HEK293 (cell line): Measurements from ENCODE around the gene PDCD4.
A peak's percentile ranks its signal among the peaks of the same experiment; 100 is the strongest.

ENCODE experiments used
- CTCF ChIA-PET: fragments of 350-600 bp; formaldehyde crosslinking; extraction: SDS; loops from one replicate; lab custom pipeline; 2021; ENCODE audit warnings: antibody characterized with exemption; lab: Yijun Ruan, JAX
- POLR2A ChIA-PET: fragments of 300-600 bp; formaldehyde crosslinking; extraction: SDS; loops from one replicate; lab custom pipeline; 2020; ENCODE audit warnings: antibody characterized with exemption, inconsistent platforms; lab: Yijun Ruan, JAX
- H3K27ac ChIP-seq: fragments of 200-500 bp; sonication (Bioruptor generic); 2 replicates; pipeline ENCODE4 v1.5.1; 2014; ENCODE audit warnings: low read depth, low read length, control low read depth, inconsistent platforms; ENCODE audit errors: extremely low read depth
- H3K36me3 ChIP-seq, 2 experiments: fragments of 200-500 bp in 1 of 2; sonication (Bioruptor generic) in 1 of 2; 1 replicate in 1 of 2; 2 replicates in 1 of 2; pipeline ENCODE4 v1.5.1; 2014 to 2017; ENCODE audit warnings: inconsistent platforms in 2 of 2, low read length in 2 of 2; ENCODE audit not compliant: control insufficient read depth in 2 of 2, insufficient read depth in 1 of 2
- H3K4me1 ChIP-seq: fragments of 200-500 bp; sonication (Bioruptor generic); 2 replicates; pipeline ENCODE4 v1.5.1; 2014; ENCODE audit warnings: mild to moderate bottlenecking, low read length, inconsistent platforms; ENCODE audit not compliant: control insufficient read depth, insufficient read depth
- H3K4me3 ChIP-seq: 2 replicates; pipeline ENCODE4 v1.5.1; 2011; ENCODE audit warnings: low read depth, mild to moderate bottlenecking, control low read depth, low read length, moderate library complexity
- H3K9me3 ChIP-seq: fragments of 200-500 bp; sonication (Bioruptor generic); 2 replicates; pipeline ENCODE4 v1.5.1; 2014; ENCODE audit warnings: low read depth, low read length, inconsistent platforms; ENCODE audit not compliant: control insufficient read depth, insufficient read depth
- KLF1 ChIP-seq: fragments of 450-650 bp; formaldehyde crosslinking; IDR thresholded peaks from 2 replicates; pipeline ENCODE4 v1.5.1; 2016; ENCODE audit warnings: missing biosample characterization, missing genetic modification characterization
- KLF7 ChIP-seq: fragments of 450-650 bp; formaldehyde crosslinking; IDR thresholded peaks from 2 replicates; pipeline ENCODE4 v1.5.1; 2016; ENCODE audit warnings: missing biosample characterization, missing genetic modification characterization, borderline replicate concordance
- KLF8 ChIP-seq: fragments of 450-650 bp; formaldehyde crosslinking; IDR thresholded peaks from 2 replicates; pipeline ENCODE4 v1.5.1; 2016; ENCODE audit warnings: missing biosample characterization, missing genetic modification characterization
- KLF9 ChIP-seq: fragments of 450-650 bp; formaldehyde crosslinking; IDR thresholded peaks from 2 replicates; pipeline ENCODE4 v1.5.1; 2016; ENCODE audit warnings: missing biosample characterization, missing genetic modification characterization, low read depth
- OVOL3 ChIP-seq: fragments of 450-650 bp; formaldehyde crosslinking; IDR thresholded peaks from 2 replicates; pipeline ENCODE4 v1.5.1; 2016; ENCODE audit warnings: missing biosample characterization, missing genetic modification characterization
- TRIM28 ChIP-seq: IDR thresholded peaks from 2 replicates; pipeline ENCODE4 v1.6.1; 2011; ENCODE audit warnings: low read length, control low read depth, borderline replicate concordance
- YY1 ChIP-seq: fragments of 450-650 bp; formaldehyde crosslinking; IDR thresholded peaks from 2 replicates; pipeline ENCODE4 v1.5.1; 2018; ENCODE audit warnings: missing biosample characterization, missing genetic modification characterization
- ZFP37 ChIP-seq: fragments of 450-650 bp; formaldehyde crosslinking; IDR thresholded peaks from 2 replicates; pipeline ENCODE4 v1.5.1; 2016; ENCODE audit warnings: missing biosample characterization, missing genetic modification characterization
- ZNF174 ChIP-seq: fragments of 450-650 bp; formaldehyde crosslinking; IDR thresholded peaks from 2 replicates; pipeline ENCODE4 v1.5.0; 2017; ENCODE audit warnings: missing biosample characterization, mild to moderate bottlenecking, missing genetic modification characterization
- ZNF175 ChIP-seq: fragments of 450-650 bp; formaldehyde crosslinking; IDR thresholded peaks from 2 replicates; pipeline ENCODE4 v1.5.1; 2016; ENCODE audit warnings: missing biosample characterization, missing genetic modification characterization
- ZNF211 ChIP-seq: fragments of 450-650 bp; formaldehyde crosslinking; IDR thresholded peaks from 2 replicates; pipeline ENCODE4 v1.5.1; 2016; ENCODE audit warnings: low read depth, missing biosample characterization, missing genetic modification characterization
- ZNF324 ChIP-seq: fragments of 450-650 bp; formaldehyde crosslinking; IDR thresholded peaks from 2 replicates; pipeline ENCODE4 v1.5.1; 2016; ENCODE audit warnings: missing biosample characterization, missing genetic modification characterization
- ZNF335 ChIP-seq: fragments of 450-650 bp; formaldehyde crosslinking; conservative IDR thresholded peaks from 2 replicates; pipeline ENCODE4 v1.5.1; 2016; ENCODE audit warnings: missing biosample characterization, missing genetic modification characterization
- ZNF404 ChIP-seq: fragments of 450-650 bp; formaldehyde crosslinking; IDR thresholded peaks from 2 replicates; pipeline ENCODE4 v1.5.1; 2017; ENCODE audit warnings: missing biosample characterization, missing genetic modification characterization
- ZNF416 ChIP-seq: fragments of 450-650 bp; formaldehyde crosslinking; IDR thresholded peaks from 2 replicates; pipeline ENCODE4 v1.5.1; 2016; ENCODE audit warnings: missing biosample characterization, missing genetic modification characterization
- ZNF548 ChIP-seq: fragments of 450-650 bp; formaldehyde crosslinking; IDR thresholded peaks from 2 replicates; pipeline ENCODE4 v1.5.1; 2016; ENCODE audit warnings: missing biosample characterization, missing genetic modification characterization
- ZNF707 ChIP-seq: fragments of 450-650 bp; formaldehyde crosslinking; IDR thresholded peaks from 2 replicates; pipeline ENCODE4 v1.5.1; 2016; ENCODE audit warnings: missing biosample characterization, missing genetic modification characterization
- ZNF768 ChIP-seq: fragments of 450-650 bp; formaldehyde crosslinking; IDR thresholded peaks from 2 replicates; pipeline ENCODE4 v1.5.1; 2018; ENCODE audit warnings: missing biosample characterization, mild to moderate bottlenecking, missing genetic modification characterization
- ZNF843 ChIP-seq: fragments of 450-650 bp; formaldehyde crosslinking; IDR thresholded peaks from 2 replicates; pipeline ENCODE4 v1.5.1; 2016; ENCODE audit warnings: missing biosample characterization, missing genetic modification characterization
- TF ChIP-seq, protein P1 (sequence below): fragments of 450-650 bp; formaldehyde crosslinking; IDR thresholded peaks from 2 replicates; pipeline ENCODE4 v1.5.1; 2016; ENCODE audit warnings: missing biosample characterization, missing genetic modification characterization
- TF ChIP-seq, protein P2 (sequence below): fragments of 450-650 bp; formaldehyde crosslinking; IDR thresholded peaks from 2 replicates; pipeline ENCODE4 v1.5.1; 2016; ENCODE audit warnings: missing biosample characterization, missing genetic modification characterization, borderline replicate concordance
- TF ChIP-seq, protein P3 (sequence below): fragments of 450-650 bp; formaldehyde crosslinking; IDR thresholded peaks from 2 replicates; pipeline ENCODE4 v1.5.1; 2016; ENCODE audit warnings: missing biosample characterization, missing genetic modification characterization
- TF ChIP-seq, protein P4 (sequence below): fragments of 450-650 bp; formaldehyde crosslinking; IDR thresholded peaks from 2 replicates; pipeline ENCODE4 v1.5.1; 2016; ENCODE audit warnings: missing biosample characterization, missing genetic modification characterization, borderline replicate concordance

Gene PDCD4

DNA sequence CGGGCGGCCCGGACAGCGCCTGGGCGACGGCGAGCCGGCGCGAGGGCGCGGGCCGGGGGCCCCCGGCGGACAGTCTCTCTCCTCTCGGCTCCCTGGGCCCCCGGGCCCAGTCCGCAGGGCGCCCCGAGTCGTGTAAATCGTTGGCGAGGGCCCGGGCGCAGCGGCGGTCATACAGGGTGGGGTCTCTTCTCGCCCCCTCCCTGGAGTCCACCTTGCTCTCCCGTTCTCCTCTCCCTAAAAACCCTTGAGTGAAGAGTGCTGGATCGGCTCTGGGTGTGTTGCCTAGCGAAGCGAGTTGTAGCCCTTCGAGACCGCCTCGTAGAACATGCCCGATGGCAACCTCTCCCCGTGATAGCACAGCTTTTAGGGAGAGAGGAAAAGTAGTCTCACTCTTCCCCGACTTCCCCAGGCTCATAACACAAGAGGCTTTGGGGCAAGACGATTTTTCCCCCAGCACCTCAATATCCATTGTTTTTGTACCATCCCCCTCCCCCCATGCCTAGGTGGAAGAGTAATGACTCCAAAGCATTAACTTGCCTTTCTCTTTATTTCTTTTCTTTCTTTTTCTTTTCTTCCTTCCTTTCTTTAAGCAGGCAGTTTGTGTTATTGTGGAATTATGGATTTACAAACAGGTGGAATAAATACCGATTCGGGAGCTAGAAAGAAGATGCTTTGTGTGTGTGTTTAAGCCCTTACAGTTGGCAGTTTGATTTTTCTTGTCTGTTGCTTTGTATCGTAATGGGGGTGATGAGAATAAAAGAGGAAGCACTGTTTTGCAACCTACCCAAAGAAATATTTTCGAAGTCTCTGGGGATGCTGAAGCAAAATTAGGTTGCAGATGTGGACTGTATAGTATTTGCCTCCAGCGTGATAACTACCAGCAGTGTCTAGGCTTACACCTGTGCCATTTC, 48.5 kb downstream of the PDCD4 start (continued):
- no peak for TF ChIP-seq ZNF707 (tag by site-specific recombination)
- no peak for TF ChIP-seq OVOL3 (tag by site-specific recombination)
- TF ChIP-seq, protein P1, sequence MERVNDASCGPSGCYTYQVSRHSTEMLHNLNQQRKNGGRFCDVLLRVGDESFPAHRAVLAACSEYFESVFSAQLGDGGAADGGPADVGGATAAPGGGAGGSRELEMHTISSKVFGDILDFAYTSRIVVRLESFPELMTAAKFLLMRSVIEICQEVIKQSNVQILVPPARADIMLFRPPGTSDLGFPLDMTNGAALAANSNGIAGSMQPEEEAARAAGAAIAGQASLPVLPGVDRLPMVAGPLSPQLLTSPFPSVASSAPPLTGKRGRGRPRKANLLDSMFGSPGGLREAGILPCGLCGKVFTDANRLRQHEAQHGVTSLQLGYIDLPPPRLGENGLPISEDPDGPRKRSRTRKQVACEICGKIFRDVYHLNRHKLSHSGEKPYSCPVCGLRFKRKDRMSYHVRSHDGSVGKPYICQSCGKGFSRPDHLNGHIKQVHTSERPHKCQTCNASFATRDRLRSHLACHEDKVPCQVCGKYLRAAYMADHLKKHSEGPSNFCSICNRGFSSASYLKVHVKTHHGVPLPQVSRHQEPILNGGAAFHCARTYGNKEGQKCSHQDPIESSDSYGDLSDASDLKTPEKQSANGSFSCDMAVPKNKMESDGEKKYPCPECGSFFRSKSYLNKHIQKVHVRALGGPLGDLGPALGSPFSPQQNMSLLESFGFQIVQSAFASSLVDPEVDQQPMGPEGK (tag by site-specific recombination): peak; percentile 69
- TF ChIP-seq KLF1 (tag by site-specific recombination): no peak
- TF ChIP-seq ZNF335 (tag by site-specific recombination): peak; percentile 54; the same call in 1 of the 2 replicates
- no peak for TF ChIP-seq ZNF324 (tag by site-specific recombination)
- TF ChIP-seq, protein P2, sequence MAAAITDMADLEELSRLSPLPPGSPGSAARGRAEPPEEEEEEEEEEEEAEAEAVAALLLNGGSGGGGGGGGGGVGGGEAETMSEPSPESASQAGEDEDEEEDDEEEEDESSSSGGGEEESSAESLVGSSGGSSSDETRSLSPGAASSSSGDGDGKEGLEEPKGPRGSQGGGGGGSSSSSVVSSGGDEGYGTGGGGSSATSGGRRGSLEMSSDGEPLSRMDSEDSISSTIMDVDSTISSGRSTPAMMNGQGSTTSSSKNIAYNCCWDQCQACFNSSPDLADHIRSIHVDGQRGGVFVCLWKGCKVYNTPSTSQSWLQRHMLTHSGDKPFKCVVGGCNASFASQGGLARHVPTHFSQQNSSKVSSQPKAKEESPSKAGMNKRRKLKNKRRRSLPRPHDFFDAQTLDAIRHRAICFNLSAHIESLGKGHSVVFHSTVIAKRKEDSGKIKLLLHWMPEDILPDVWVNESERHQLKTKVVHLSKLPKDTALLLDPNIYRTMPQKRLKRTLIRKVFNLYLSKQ (tag by site-specific recombination): no peak
- no peak for TF ChIP-seq ZNF211 (tag by site-specific recombination)
- peak; percentile 14; the same call in 1 of the 2 replicates for TF ChIP-seq KLF9 (tag by site-specific recombination)
- peak; percentile 42 for TF ChIP-seq KLF8 (tag by site-specific recombination)
- no peak for TF ChIP-seq ZNF416 (tag by site-specific recombination)
- no peak for TF ChIP-seq ZNF404 (tag by site-specific recombination)
- TF ChIP-seq TRIM28: no peak
- TF ChIP-seq ZFP37: no peak; the same call in 1 of the 2 replicates
- TF ChIP-seq, protein P3, sequence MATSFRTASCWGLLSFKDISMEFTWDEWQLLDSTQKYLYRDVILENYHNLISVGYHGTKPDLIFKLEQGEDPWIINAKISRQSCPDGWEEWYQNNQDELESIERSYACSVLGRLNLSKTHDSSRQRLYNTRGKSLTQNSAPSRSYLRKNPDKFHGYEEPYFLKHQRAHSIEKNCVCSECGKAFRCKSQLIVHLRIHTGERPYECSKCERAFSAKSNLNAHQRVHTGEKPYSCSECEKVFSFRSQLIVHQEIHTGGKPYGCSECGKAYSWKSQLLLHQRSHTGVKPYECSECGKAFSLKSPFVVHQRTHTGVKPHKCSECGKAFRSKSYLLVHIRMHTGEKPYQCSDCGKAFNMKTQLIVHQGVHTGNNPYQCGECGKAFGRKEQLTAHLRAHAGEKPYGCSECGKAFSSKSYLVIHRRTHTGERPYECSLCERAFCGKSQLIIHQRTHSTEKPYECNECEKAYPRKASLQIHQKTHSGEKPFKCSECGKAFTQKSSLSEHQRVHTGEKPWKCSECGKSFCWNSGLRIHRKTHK (tag by site-specific recombination): no peak
- TF ChIP-seq ZNF548 (tag by site-specific recombination): no peak
- TF ChIP-seq KLF7 (tag by site-specific recombination): no peak
- TF ChIP-seq YY1 (tag by site-specific recombination): no peak
- TF ChIP-seq ZNF174: no peak

DNA sequence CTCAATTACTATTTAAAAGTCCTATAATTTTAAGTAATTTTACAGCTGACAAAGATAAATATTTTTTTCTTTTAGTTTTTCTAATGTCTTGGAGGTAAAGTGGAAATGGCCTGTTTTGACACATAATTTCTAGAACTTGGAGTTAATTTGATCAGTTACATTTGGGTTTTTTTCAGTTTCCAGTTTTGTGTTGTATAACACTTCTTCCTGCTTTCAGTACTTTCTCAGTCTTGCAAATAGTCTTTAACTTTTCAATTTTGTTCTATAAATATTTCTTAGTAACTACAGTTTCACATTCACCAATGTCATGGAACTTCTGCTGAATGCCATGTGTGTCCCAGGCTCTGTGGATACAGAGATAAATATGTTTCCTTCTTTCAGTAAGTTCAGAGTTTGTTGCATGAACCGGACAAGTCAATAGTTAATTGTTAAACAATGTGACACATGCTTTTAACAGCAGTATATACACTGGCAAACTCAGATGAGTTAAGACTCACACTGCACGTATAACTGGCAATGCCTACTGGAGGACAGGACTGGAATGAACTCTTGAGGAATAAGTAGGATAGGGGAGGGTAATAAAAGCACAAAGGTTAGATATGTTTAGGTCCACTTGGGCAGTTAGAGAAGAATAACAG, 52.2 kb downstream of the PDCD4 start:
- no peak overlapping the region for H3K4me3 ChIP-seq
- TF ChIP-seq ZNF843: no peak
- TF ChIP-seq, protein P4, sequence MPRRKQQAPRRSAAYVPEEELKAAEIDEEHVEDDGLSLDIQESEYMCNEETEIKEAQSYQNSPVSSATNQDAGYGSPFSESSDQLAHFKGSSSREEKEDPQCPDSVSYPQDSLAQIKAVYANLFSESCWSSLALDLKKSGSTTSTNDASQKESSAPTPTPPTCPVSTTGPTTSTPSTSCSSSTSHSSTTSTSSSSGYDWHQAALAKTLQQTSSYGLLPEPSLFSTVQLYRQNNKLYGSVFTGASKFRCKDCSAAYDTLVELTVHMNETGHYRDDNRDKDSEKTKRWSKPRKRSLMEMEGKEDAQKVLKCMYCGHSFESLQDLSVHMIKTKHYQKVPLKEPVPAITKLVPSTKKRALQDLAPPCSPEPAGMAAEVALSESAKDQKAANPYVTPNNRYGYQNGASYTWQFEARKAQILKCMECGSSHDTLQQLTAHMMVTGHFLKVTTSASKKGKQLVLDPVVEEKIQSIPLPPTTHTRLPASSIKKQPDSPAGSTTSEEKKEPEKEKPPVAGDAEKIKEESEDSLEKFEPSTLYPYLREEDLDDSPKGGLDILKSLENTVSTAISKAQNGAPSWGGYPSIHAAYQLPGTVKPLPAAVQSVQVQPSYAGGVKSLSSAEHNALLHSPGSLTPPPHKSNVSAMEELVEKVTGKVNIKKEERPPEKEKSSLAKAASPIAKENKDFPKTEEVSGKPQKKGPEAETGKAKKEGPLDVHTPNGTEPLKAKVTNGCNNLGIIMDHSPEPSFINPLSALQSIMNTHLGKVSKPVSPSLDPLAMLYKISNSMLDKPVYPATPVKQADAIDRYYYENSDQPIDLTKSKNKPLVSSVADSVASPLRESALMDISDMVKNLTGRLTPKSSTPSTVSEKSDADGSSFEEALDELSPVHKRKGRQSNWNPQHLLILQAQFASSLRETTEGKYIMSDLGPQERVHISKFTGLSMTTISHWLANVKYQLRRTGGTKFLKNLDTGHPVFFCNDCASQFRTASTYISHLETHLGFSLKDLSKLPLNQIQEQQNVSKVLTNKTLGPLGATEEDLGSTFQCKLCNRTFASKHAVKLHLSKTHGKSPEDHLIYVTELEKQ (tag by site-specific recombination): no peak
- no peak for TF ChIP-seq ZNF175 (tag by site-specific recombination)
- TF ChIP-seq ZNF768 (tag by site-specific recombination): no peak
- H3K9me3 ChIP-seq: no peaks in the 10 kb centered on the region
- H3K27ac ChIP-seq: no peak overlapping the region
- POLR2A ChIA-PET: no interaction called here
- peaks cover 17% of the 10 kb centered on the region for H3K4me1 ChIP-seq
- CTCF ChIA-PET: no interaction called here
- H3K36me3 ChIP-seq: no peaks in the 10 kb centered on the region
